Tibial nerve (tissue), 4 donors: ENCODE results near the gene TNNC1. TPM values are rescaled to one million over a fixed set of nuclear protein-coding genes. Genes with fewer than 3 reads are reported as not detected.

ENCODE experiments used
- DNase-seq, 2 donors: peaks; one replicate each; pipeline ENCODE4 v3.0.0-alpha.2; 2019; ENCODE audit warnings: low spot score in 2 of 2
- H3K27ac ChIP-seq, 4 donors: fragments of 200-600 bp; sonication (generic) in 3 of 4; one replicate each; pipeline ENCODE4 v1.5.1; 2017 to 2019; ENCODE audit warnings: mild to moderate bottlenecking in 1 of 4
- H3K27me3 ChIP-seq, 2 donors: fragments of 200-600 bp; sonication (generic) in 1 of 2; one replicate each; pipeline versions ENCODE4 v1.5.1 to v1.6.0; 2017 to 2019
- H3K36me3 ChIP-seq, 3 donors: fragments of 200-600 bp; sonication (generic); one replicate each; pipeline ENCODE4 v1.5.1; 2018 to 2019
- H3K4me1 ChIP-seq, 4 donors: fragments of 200-600 bp; sonication (generic) in 3 of 4; one replicate each; pipeline ENCODE4 v1.5.1; 2017 to 2019
- H3K4me3 ChIP-seq, 4 donors: fragments of 200-600 bp; sonication (generic) in 3 of 4; one replicate each; pipeline ENCODE4 v1.5.1; 2017 to 2019; ENCODE audit warnings: mild to moderate bottlenecking in 1 of 4, moderate library complexity in 1 of 4
- H3K9me3 ChIP-seq, 4 donors: fragments of 200-600 bp; sonication (generic) in 3 of 4; one replicate each; pipeline ENCODE4 v1.5.1; 2017 to 2019
- CTCF ChIP-seq, 5 experiments: fragments of 200-600 bp in 3 of 5; fragments of 450-650 bp in 2 of 5; sonication (generic) in 3 of 5; IDR thresholded peaks; one replicate each; pipeline ENCODE4 v1.5.1; 2016 to 2019; ENCODE audit warnings: antibody characterized with exemption in 5 of 5, mild to moderate bottlenecking in 3 of 5, moderate library complexity in 2 of 5
- EP300 ChIP-seq, 2 donors: sonication (generic); formaldehyde crosslinking; IDR thresholded peaks; one replicate each; pipeline ENCODE4 v1.6.1; 2017; ENCODE audit warnings: antibody characterized with exemption in 2 of 2, mild to moderate bottlenecking in 1 of 2
- POLR2A ChIP-seq, 2 donors: fragments of 450-650 bp; IDR thresholded peaks; one replicate each; pipeline ENCODE4 v1.6.1; 2017; ENCODE audit warnings: antibody characterized with exemption in 2 of 2, mild to moderate bottlenecking in 2 of 2, moderate library complexity in 2 of 2
- WGBS, 2 donors: methylation state at CpG; one replicate each; pipeline ENCODE4 v1.1.5; 2018; 5-methylcytosine and 5-hydroxymethylcytosine counted together
- total RNA-seq, 4 donors: library from RNA; depleted of rRNA; stranded (reverse); fragments of >200 nt; gene quantifications; one replicate each; pipeline ENCODE4 v1.1.0, GENCODE V29; 2016

Gene TNNC1
- total RNA-seq, 4 donors from 2014 or later: 235 to 624 (median 535) TPM

- no peaks in the 10 kb centered on the region for H3K9me3 ChIP-seq
- TF ChIP-seq EP300 (IDR thresholded peaks at IDR 0.05): no peak
- no peak for TF ChIP-seq POLR2A (IDR thresholded peaks at IDR 0.05)
- TF ChIP-seq CTCF (IDR thresholded peaks at IDR 0.05): no peak
- WGBS, 2 donors: 70 to 77% methylated on average over 9 to 10 of the region's 11 CpGs
Measured at GRCh38 chr3:52452570-52453221, 1.1 kb downstream of the TNNC1 start.

GRCh38 chr3:52452126-52452525, 1.7 kb downstream of the TNNC1 start:
- no peak for DNase-seq
- WGBS, 2 donors: 91 to 98% methylated on average over 6 of the region's 6 CpGs
- Histone ChIP-seq H3K9me3 (no peaks in the 10 kb centered on the region), H3K4me3 (peak overlapping the region in 1 of 4 donors; percentile 42), H3K4me1 (peaks cover 0 to 38% (median 11%) of the 10 kb centered on the region in 4 donors), H3K36me3 (no peaks in the 10 kb centered on the region), H3K27me3 (no peaks in the 10 kb centered on the region), H3K27ac (peak overlapping the region in 1 of 4 donors; percentile 98)
- no peak for TF ChIP-seq CTCF (IDR thresholded peaks at IDR 0.05)
- no peak for TF ChIP-seq EP300 (IDR thresholded peaks at IDR 0.05)
- TF ChIP-seq POLR2A (IDR thresholded peaks at IDR 0.05): no peak

More at GRCh38 chr3:52452570-52453221, 1.1 kb downstream of the TNNC1 start:
- no peak for DNase-seq
- H3K27me3 ChIP-seq: no peaks in the 10 kb centered on the region
- peak overlapping the region in 3 of 4 donors; percentile 43 to 98 (median 96) for H3K27ac ChIP-seq
- H3K36me3 ChIP-seq: peaks cover 0 to 5% (median 0%) of the 10 kb centered on the region in 3 donors
- H3K4me3 ChIP-seq: peak overlapping the region in 1 of 4 donors; percentile 42
- H3K4me1 ChIP-seq: peaks cover 0 to 42% (median 13%) of the 10 kb centered on the region in 4 donors

GRCh38 chr3:52451237-52452083, 2.4 kb downstream of the TNNC1 start:
- Histone ChIP-seq H3K36me3 (no peaks in the 10 kb centered on the region), H3K4me1 (peaks cover 0 to 38% (median 8%) of the 10 kb centered on the region in 4 donors), H3K27me3 (no peaks in the 10 kb centered on the region), H3K9me3 (no peaks in the 10 kb centered on the region), H3K27ac (peak overlapping the region in 1 of 4 donors; percentile 22), H3K4me3 (peak overlapping the region in 1 of 4 donors; percentile 42)
- TF ChIP-seq EP300 (IDR thresholded peaks at IDR 0.05) (no peak), CTCF (IDR thresholded peaks at IDR 0.05) (no peak), POLR2A (IDR thresholded peaks at IDR 0.05) (no peak)
- WGBS, 2 donors: 72 to 74% methylated on average over 23 to 24 of the region's 24 CpGs
- no peak for DNase-seq

GRCh38 chr3:52450489-52451236, 3.2 kb downstream of the TNNC1 start:
- no peaks in the 10 kb centered on the region for H3K36me3 ChIP-seq
- peak overlapping the region in 1 of 4 donors; percentile 22 for H3K27ac ChIP-seq
- TF ChIP-seq EP300 (IDR thresholded peaks at IDR 0.05): no peak
- no peak for TF ChIP-seq POLR2A (IDR thresholded peaks at IDR 0.05)
- no peak for TF ChIP-seq CTCF (IDR thresholded peaks at IDR 0.05)
- H3K4me1 ChIP-seq: peaks cover 0 to 35% (median 6%) of the 10 kb centered on the region in 4 donors
- no peak for DNase-seq
- H3K9me3 ChIP-seq: no peaks in the 10 kb centered on the region
- H3K27me3 ChIP-seq: no peaks in the 10 kb centered on the region
- H3K4me3 ChIP-seq: peak overlapping the region in 1 of 4 donors; percentile 42
- WGBS, 2 donors: 81 to 82% methylated on average over 5 to 11 of the region's 11 CpGs
